HepG2 (cell line): ENCODE measurements around the gene SGMS1. TPM values are rescaled to one million over a fixed set of nuclear protein-coding genes. Genes with fewer than 3 reads are reported as not detected.

Experiments
- ATAC-seq: fragments of 200-7000 bp; cut with Tn5 transposase; 3 replicates; pipeline ENCODE4 v1.9.1; 2020; ENCODE audit warnings: mild to moderate bottlenecking, moderate library complexity
- BruUV-seq: library from RNA; stranded (reverse); fragments of 400-500 nt; replicated peaks from 2 replicates; lab custom pipeline; 2021; lab: Mats Ljungman, UMichigan
- CTCF ChIA-PET: fragments of 300-600 bp; formaldehyde crosslinking; extraction: SDS; loops from one replicate; lab custom pipeline; 2021; ENCODE audit warnings: low total read pairs, inconsistent platforms, low intra/inter-chr PET ratio; lab: Yijun Ruan, JAX
- POLR2A ChIA-PET: fragments of 350-600 bp; sonication (Branson Sonifier 250); formaldehyde crosslinking; loops from one replicate; lab custom pipeline; 2020; ENCODE audit warnings: antibody characterized with exemption, inconsistent platforms; lab: Yijun Ruan, JAX
- DNase-seq: peaks from one replicate; pipeline ENCODE4 v3.0.0-alpha.2; 2015; ENCODE audit warnings: low spot score
- FAIRE-seq: peaks from 3 replicates; lab custom pipeline; 2011; peaks lifted over from hg19 to GRCh38; lab: Jason Lieb, UNC
- H2AFZ ChIP-seq: one replicate; pipeline ENCODE4 v1.6.1; 2011; ENCODE audit warnings: low read length, inconsistent platforms
- H3K27ac ChIP-seq: fragments of 300-600 bp; 3 replicates; pipeline ENCODE4 v1.8.0; 2011; ENCODE audit warnings: mixed run types, mild to moderate bottlenecking, mixed read lengths, low read length, inconsistent platforms; ENCODE audit not compliant: insufficient read depth; ENCODE audit errors: extremely low read length
- H3K27me3 ChIP-seq, 2 experiments: fragments of 200-600 bp in 1 of 2; 2 replicates in 1 of 2; 3 replicates in 1 of 2; pipeline versions ENCODE4 v1.6.0 to v1.8.0; 2011; ENCODE audit warnings: low read length in 2 of 2, mild to moderate bottlenecking in 2 of 2, moderate library complexity in 2 of 2, inconsistent platforms in 1 of 2; ENCODE audit not compliant: insufficient read depth in 2 of 2, control insufficient read depth in 1 of 2
- H3K36me3 ChIP-seq, 2 experiments: fragments of 200-600 bp in 1 of 2; replicated peaks in 1 of 2; 2 replicates in 1 of 2; 3 replicates in 1 of 2; pipeline versions ENCODE4 v1.5.1 to v1.8.0; 2011; ENCODE audit warnings: low read length in 2 of 2, inconsistent platforms in 1 of 2; ENCODE audit not compliant: insufficient read depth in 2 of 2, control insufficient read depth in 1 of 2
- H3K4me1 ChIP-seq: 2 replicates; pipeline ENCODE4 v1.5.1; 2012; ENCODE audit warnings: low read length, inconsistent platforms; ENCODE audit not compliant: insufficient read depth
- H3K4me2 ChIP-seq: 2 replicates; pipeline ENCODE4 v1.6.0; 2011; ENCODE audit warnings: low read depth, low read length, inconsistent platforms
- H3K4me3 ChIP-seq, 3 experiments: fragments of 200-600 bp in 1 of 3; sonication (generic), shearing (Covaris generic) in 1 of 3; replicated peaks in 1 of 3; 2 replicates each; pipeline ENCODE4 v1.5.1; 2011 to 2016; ENCODE audit warnings: low read length in 3 of 3, inconsistent platforms in 2 of 3, low read depth in 2 of 3, mild to moderate bottlenecking in 2 of 3, control low read depth in 1 of 3, mixed read lengths in 1 of 3; ENCODE audit not compliant: insufficient read depth in 1 of 3
- H3K79me2 ChIP-seq: one replicate; pipeline ENCODE4 v1.6.1; 2011; ENCODE audit warnings: low read length, inconsistent platforms; ENCODE audit not compliant: insufficient read depth
- H3K9ac ChIP-seq: 2 replicates; pipeline ENCODE4 v1.6.0; 2011; ENCODE audit warnings: mild to moderate bottlenecking, low read depth, low read length, inconsistent platforms; ENCODE audit not compliant: insufficient read depth
- H3K9me3 ChIP-seq: 2 replicates; pipeline ENCODE4 v1.5.1; 2012; ENCODE audit warnings: mild to moderate bottlenecking, low read length
- H4K20me1 ChIP-seq: 2 replicates; pipeline ENCODE4 v1.6.0; 2011; ENCODE audit warnings: inconsistent platforms, mild to moderate bottlenecking, low read length, moderate library complexity; ENCODE audit not compliant: insufficient read depth
- CAMTA2 ChIP-seq: sonication (generic); formaldehyde crosslinking; IDR thresholded peaks from 2 replicates; pipeline ENCODE4 v1.4.0; 2020; ENCODE audit warnings: mild to moderate bottlenecking, missing genetic modification reagents, borderline replicate concordance
- EED ChIP-seq: sonication (generic); formaldehyde crosslinking; IDR thresholded peaks from 2 replicates; pipeline ENCODE4 v1.5.0; 2020; ENCODE audit warnings: mild to moderate bottlenecking, missing genetic modification reagents
- MXI1 ChIP-seq: IDR thresholded peaks from 3 replicates; pipeline ENCODE4 v1.6.1; 2012; ENCODE audit warnings: low read depth, low read length, inconsistent platforms, borderline replicate concordance
- MZF1 ChIP-seq: sonication (generic); formaldehyde crosslinking; IDR thresholded peaks from 2 replicates; pipeline ENCODE4 v1.8.1; 2023; ENCODE audit warnings: mild to moderate bottlenecking, missing genetic modification reagents, borderline replicate concordance
- NR3C1 ChIP-seq: sonication (generic); formaldehyde crosslinking; IDR thresholded peaks from 2 replicates; pipeline ENCODE4 v1.4.0; 2020; ENCODE audit warnings: missing genetic modification reagents
- SETDB1 ChIP-seq: sonication (generic); formaldehyde crosslinking; IDR thresholded peaks from 2 replicates; pipeline ENCODE4 v1.5.1; 2020; ENCODE audit warnings: missing genetic modification reagents, mild to moderate bottlenecking, borderline replicate concordance
- SP1 ChIP-seq, 2 experiments: fragments of 450-650 bp in 1 of 2; sonication (generic) in 1 of 2; formaldehyde crosslinking in 1 of 2; IDR thresholded peaks; 2 replicates each; pipeline versions ENCODE4 v1.4.0 to v1.6.1; 2016 to 2020; ENCODE audit warnings: missing genetic modification reagents in 1 of 2
- TCF12 ChIP-seq, 2 experiments: fragments of 450-650 bp in 1 of 2; sonication (generic) in 1 of 2; formaldehyde crosslinking in 1 of 2; IDR thresholded peaks; 2 replicates each; pipeline versions ENCODE4 v1.6.1 to v1.8.0; 2017 to 2022; ENCODE audit warnings: antibody characterized with exemption in 1 of 2, mild to moderate bottlenecking in 1 of 2, missing genetic modification reagents in 1 of 2, moderate library complexity in 1 of 2
- ZBTB7A ChIP-seq: sonication (generic); formaldehyde crosslinking; IDR thresholded peaks from 2 replicates; pipeline ENCODE4 v1.8.0; 2022; ENCODE audit warnings: mild to moderate bottlenecking, missing genetic modification reagents
- ZFP1 ChIP-seq: IDR thresholded peaks from 2 replicates; pipeline ENCODE4 v1.6.1; 2016
- ZNF468 ChIP-seq: sonication (generic); formaldehyde crosslinking; IDR thresholded peaks from 2 replicates; pipeline ENCODE4 v1.8.0; 2022; ENCODE audit warnings: mild to moderate bottlenecking, moderate library complexity, missing genetic modification reagents
- ZNF749 ChIP-seq: sonication (generic); formaldehyde crosslinking; IDR thresholded peaks from 2 replicates; pipeline ENCODE4 v1.8.0; 2022; ENCODE audit warnings: mild to moderate bottlenecking, missing genetic modification reagents, moderate library complexity, borderline replicate concordance
- ZSCAN29 ChIP-seq: sonication (generic); formaldehyde crosslinking; conservative IDR thresholded peaks from 2 replicates; pipeline ENCODE4 v1.4.0; 2020; ENCODE audit warnings: mild to moderate bottlenecking, missing genetic modification reagents
- WGBS: methylation state at CpG from one replicate; pipeline ENCODE4 v1.1.6; 2017; ENCODE audit warnings: low lambda C conversion rate; 5-methylcytosine and 5-hydroxymethylcytosine counted together
- in situ Hi-C: cut with HindIII; loops from 2 replicates; pipeline ENCODE4 v1.10.0; 2017; ENCODE audit warnings: low pct_unique_long_range_greater_than_20kb; ENCODE audit not compliant: extremely low pct_ligation_motif_present
- intact Hi-C: fragments of 100-400 bp; cut with micrococcal nuclease; formaldehyde crosslinking; loops from one replicate; pipeline ENCODE4 v1.10.0; 2022; ENCODE audit not compliant: unreplicated experiment
- polyA plus RNA-seq, 8 experiments: library from polyadenylated mRNA; depleted of rRNA in 3 of 8; stranded (reverse) in 7 of 8; unstranded in 1 of 8; fragments of >200 nt; fragmentation: Illumina TruSeq in 4 of 8; extraction: Trizol in 4 of 8; gene quantifications; 2 replicates each; pipeline versions ENCODE4 v1.2.1 to v1.2.3, GENCODE V29; 2011 to 2016; ENCODE audit warnings: low read depth in 4 of 8, missing spikeins in 1 of 8, mixed read lengths in 1 of 8; ENCODE audit not compliant: insufficient read depth in 1 of 8
- total RNA-seq, 5 experiments: library from RNA; depleted of rRNA; stranded (reverse); fragments of >200 nt; fragmentation: Illumina TruSeq; extraction: Trizol; gene quantifications; 2 replicates each; pipeline ENCODE4 v1.2.3, GENCODE V29; 2016; ENCODE audit warnings: low read depth in 1 of 5
- TF ChIP-seq, protein P1 (sequence below): sonication (generic); formaldehyde crosslinking; IDR thresholded peaks from 2 replicates; pipeline ENCODE4 v1.8.1; 2023; ENCODE audit warnings: mild to moderate bottlenecking, missing genetic modification reagents, borderline replicate concordance
- TF ChIP-seq, protein P2 (sequence below): fragments of 450-650 bp; IDR thresholded peaks from 2 replicates; pipeline ENCODE4 v1.6.1; 2017

Gene SGMS1
- total and polyA plus RNA-seq, 2 of the 13 experiments (the other 11 are each of a cell fraction or from before 2014, with no cell fraction given): 6.5 to 15.1 TPM

DNA sequence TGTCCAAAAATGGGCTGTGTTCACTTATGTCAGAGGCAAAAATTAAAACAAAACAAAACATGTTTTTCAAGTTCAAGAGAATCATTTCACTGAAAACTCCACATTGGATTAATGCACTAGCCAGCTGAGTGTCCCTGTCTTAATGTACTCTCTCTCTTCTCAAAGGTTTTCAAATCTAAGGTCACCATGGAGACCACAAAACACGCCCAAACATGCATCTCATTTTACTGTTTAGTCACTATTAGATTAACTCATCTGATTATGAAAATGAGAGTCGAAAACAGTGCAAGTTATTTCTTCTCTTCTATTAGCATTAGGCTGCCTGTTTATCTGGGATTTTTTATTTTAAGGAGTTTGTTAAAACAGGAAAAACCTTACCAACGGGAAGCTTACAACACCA lies 301.7 kb downstream of the SGMS1 start:
- H3K4me1 ChIP-seq: no peaks in the 10 kb centered on the region
- H4K20me1 ChIP-seq: no peaks in the 10 kb centered on the region
- 95% methylated on average over 3 of the region's 3 CpGs for WGBS
- ATAC-seq: no peak
- TF ChIP-seq EED (CRISPR knock-in tag) (no peak), SP1 (IDR thresholded peaks at IDR 0.05) (no peak), SP1 (CRISPR knock-in tag; IDR thresholded peaks at IDR 0.05) (no peak), ZBTB7A (CRISPR knock-in tag) (no peak), ZNF749 (CRISPR knock-in tag) (no peak), ZFP1 (CRISPR knock-in tag) (no peak), ZSCAN29 (CRISPR knock-in tag) (no peak), TCF12 (IDR thresholded peaks at IDR 0.05) (no peak), TCF12 (CRISPR knock-in tag; IDR thresholded peaks at IDR 0.05) (no peak), CAMTA2 (no peak), ZNF468 (CRISPR knock-in tag) (no peak), MXI1 (no peak), MZF1 (no peak), NR3C1 (CRISPR knock-in tag) (no peak), SETDB1 (CRISPR knock-in tag) (no peak)
- TF ChIP-seq, protein P1, sequence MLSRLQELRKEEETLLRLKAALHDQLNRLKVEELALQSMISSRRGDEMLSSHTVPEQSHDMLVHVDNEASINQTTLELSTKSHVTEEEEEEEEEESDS (CRISPR knock-in tag): no peak
- TF ChIP-seq, protein P2, sequence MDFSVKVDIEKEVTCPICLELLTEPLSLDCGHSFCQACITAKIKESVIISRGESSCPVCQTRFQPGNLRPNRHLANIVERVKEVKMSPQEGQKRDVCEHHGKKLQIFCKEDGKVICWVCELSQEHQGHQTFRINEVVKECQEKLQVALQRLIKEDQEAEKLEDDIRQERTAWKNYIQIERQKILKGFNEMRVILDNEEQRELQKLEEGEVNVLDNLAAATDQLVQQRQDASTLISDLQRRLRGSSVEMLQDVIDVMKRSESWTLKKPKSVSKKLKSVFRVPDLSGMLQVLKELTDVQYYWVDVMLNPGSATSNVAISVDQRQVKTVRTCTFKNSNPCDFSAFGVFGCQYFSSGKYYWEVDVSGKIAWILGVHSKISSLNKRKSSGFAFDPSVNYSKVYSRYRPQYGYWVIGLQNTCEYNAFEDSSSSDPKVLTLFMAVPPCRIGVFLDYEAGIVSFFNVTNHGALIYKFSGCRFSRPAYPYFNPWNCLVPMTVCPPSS: no peak
- intact Hi-C loops: no loop called here
- H3K4me3 ChIP-seq: no peak overlapping the region
- 0 out of 5 replicates have a peak, but pooled peaks cover 1 to 9% of the 10 kb centered on the region in 2 experiments for H3K36me3 ChIP-seq
- in situ Hi-C loops: no loop called here
- no peaks in the 10 kb centered on the region for H3K79me2 ChIP-seq
- no peak overlapping the region for H3K27ac ChIP-seq
- ChIA-PET CTCF (no interaction called here), POLR2A (no interaction called here)
- H3K9me3 ChIP-seq: no peaks in the 10 kb centered on the region
- H3K4me2 ChIP-seq: no peak overlapping the region
- H3K9ac ChIP-seq: no peak overlapping the region
- BruUV-seq: no TSS peak
- DNase-seq: no peak
- H2AFZ ChIP-seq: no peak overlapping the region
- H3K27me3 ChIP-seq: no peaks in the 10 kb centered on the region
- no peak for FAIRE-seq
